HG03280 (cell line): ENCODE measurements around the gene ZFP91.
A peak's percentile ranks its signal among the peaks of the same experiment; 100 is the strongest.
"Not testable (repeated sequence)": the region's sequence is repeated elsewhere in the genome, so short reads cannot be mapped to it uniquely, and the experiment has no call there.

ENCODE experiments used
- ATAC-seq: cut with Tn5 transposase; IDR thresholded peaks from one replicate; pipeline ENCODE4 v1.9.1; 2021; ENCODE audit warnings: mild to moderate bottlenecking, moderate library complexity; ENCODE audit not compliant: unreplicated experiment

ZFP91 gene, protein sequence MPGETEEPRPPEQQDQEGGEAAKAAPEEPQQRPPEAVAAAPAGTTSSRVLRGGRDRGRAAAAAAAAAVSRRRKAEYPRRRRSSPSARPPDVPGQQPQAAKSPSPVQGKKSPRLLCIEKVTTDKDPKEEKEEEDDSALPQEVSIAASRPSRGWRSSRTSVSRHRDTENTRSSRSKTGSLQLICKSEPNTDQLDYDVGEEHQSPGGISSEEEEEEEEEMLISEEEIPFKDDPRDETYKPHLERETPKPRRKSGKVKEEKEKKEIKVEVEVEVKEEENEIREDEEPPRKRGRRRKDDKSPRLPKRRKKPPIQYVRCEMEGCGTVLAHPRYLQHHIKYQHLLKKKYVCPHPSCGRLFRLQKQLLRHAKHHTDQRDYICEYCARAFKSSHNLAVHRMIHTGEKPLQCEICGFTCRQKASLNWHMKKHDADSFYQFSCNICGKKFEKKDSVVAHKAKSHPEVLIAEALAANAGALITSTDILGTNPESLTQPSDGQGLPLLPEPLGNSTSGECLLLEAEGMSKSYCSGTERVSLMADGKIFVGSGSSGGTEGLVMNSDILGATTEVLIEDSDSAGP

GRCh38 chr11:58578635-58579191, at the start of gene ZFP91:
TSS of gene ZFP91 (plus strand) at chr11:58579063. CDS start at chr11:58579282, 219 bp downstream.
- ATAC-seq: peak; percentile 43

GRCh38 chr11:58530236-58530635, 48.6 kb upstream of the ZFP91 start:
- ATAC-seq: no peak

GRCh38 chr11:58531865-58532341, 47.0 kb upstream of the ZFP91 start:
- ATAC-seq: no peak

- ATAC-seq: no peak
Observed at GRCh38 chr11:58546841-58547240, 32.0 kb upstream of the ZFP91 start.

GRCh38 chr11:58549644-58550043, 29.2 kb upstream of the ZFP91 start:
- no peak for ATAC-seq

GRCh38 chr11:58560842-58561241, 18.0 kb upstream of the ZFP91 start:
- ATAC-seq: no peak

GRCh38 chr11:58561394-58562098, 17.3 kb upstream of the ZFP91 start:
- ATAC-seq: no peak

DNA sequence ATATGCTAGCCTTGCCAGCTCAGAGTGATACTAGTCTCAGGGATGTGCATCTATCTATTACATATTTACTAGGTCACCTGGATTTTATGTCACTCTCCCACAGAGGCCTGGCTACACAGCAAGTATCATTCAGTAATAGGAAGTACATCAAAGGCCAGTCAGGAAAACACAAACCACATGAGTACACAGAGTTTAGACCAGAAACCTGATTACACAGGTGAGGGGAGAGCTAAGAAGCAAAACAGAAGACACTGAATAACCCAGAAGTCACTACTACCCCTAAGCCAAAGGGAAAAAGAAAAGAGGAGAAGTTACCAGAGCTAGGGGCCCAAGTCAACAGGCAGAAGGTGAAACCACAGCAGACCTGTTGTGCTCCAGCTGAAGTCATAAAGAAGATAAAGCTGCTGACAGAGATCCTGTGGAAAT, 16.5 kb upstream of the ZFP91 start:
- ATAC-seq: no peak

DNA sequence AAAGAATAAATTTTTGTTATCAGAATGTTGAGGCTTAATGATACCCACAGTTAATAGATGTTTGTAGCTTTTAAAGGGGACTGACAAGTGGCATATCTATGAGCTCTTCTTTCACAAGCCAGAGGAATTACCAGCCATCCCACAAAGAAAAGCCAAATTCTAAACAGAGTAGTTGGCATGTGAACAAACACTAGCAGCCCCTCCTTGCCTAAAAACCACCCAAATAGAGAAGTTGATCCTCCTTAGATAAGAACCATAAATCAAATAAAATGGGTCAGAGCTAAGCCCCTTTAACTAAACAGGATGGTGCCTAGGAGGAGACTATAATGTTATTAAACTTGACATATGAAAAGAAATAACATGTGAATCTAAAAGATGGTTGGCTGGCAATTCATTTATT, 14.6 kb upstream of the ZFP91 start:
- ATAC-seq: no peak

DNA sequence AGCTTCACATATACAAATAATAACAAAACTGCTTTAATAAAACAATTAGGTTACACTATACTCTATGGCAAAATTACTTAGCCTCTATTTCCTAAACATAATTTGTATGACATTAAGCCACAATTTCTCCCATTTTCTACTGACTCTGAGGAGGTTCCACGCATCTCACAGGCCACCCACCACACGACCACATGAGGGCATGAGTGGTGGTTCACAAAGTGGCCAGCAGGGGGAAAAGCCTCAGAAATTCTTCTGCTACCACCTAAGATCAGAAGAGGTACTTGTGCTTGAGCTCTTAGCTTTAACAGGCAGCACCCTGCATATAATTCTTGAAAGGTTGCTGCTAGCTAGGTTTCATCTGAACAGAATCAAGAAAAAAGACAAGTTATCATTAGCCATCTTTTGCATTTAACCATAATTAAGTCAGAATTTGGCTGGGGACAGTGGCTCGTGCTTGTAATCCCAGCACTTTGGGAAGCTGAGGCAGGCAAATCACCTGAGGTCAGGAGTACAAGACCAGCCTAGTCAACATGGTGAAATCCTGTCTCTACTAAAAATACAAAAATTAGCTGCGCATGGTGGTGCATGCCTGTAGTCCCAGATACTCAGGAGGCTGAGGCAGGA, 10.9 kb upstream of the ZFP91 start:
- ATAC-seq: peak; percentile 91

DNA sequence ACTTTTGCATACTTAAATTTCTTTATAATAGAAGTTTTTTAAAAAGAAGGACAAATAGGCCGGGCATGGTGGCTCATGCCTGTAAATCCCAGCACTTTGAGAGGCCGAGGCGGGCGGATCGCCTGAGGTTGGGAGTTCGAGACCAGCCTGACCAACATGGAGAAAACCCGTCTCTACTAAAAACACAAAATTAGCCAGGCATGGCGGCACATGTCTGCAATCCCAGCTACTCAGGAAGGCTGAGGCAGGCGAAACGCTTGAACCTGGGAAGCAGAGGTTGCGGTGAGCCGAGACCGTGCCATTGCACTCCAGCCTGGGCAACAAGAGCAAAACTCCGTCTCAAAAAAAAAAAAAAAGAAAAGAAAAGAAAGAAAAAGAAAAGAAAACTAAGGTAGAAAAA, 6.0 kb upstream of the ZFP91 start:
- not testable (repeated sequence) for ATAC-seq

GRCh38 chr11:58573451-58574104, 5.3 kb upstream of the ZFP91 start:
- peak; percentile 15 for ATAC-seq

DNA sequence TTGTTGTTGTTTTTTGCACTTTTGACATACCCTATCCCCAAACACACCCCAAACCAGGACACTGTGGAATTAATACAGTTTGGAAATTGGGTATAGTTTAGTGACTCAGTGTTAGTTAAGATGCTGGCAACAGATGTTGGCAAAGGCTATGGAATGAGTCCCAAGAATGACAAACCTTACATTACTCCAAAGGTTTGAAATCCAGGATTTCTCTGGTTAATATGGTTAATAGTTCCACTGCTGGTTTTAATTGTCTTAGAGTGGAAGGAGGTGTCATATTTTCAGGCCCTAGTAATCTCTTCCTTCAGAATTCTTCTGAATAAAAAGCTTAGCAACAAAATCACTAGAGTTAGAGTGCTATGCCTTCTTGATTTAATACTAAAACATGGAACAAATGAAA, 4.0 kb upstream of the ZFP91 start:
- no peak for ATAC-seq

DNA sequence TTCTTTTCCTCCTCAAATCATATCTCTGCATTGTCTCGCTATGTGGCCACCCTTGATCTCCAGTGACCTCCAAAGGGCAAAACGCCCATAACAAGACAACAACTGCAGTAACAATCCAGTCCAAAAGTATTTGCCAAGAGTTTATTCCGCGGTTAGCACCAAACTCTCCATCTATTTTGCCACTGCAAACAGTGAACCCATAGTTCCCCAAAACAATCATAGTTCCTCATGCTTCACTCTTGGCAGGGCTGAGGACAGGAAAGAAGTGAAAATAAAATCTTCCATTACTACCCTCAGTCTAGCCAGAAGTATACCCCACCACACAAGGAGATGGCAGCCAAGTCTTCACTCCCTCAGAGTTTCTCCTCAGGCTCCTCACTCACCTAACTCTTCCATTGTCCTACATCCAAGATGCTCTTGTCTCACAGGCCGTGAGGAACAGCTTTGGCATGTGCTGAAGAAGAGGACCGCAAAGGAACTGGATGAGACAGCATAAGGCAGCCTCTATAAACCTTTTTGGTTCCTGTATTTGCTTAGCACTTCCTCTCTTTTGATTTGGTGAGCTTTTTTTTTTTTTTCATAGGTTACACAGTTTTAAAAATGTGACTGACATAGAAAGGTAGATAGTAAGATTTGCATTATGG, 3.4 kb upstream of the ZFP91 start, which contains the start of gene LPXN:
Gene LPXN, minus strand, starts transcription at position 480 of the 644 bp plus-strand sequence. Its CDS starts 84 bp downstream, at position 396.
- ATAC-seq: no peak

DNA sequence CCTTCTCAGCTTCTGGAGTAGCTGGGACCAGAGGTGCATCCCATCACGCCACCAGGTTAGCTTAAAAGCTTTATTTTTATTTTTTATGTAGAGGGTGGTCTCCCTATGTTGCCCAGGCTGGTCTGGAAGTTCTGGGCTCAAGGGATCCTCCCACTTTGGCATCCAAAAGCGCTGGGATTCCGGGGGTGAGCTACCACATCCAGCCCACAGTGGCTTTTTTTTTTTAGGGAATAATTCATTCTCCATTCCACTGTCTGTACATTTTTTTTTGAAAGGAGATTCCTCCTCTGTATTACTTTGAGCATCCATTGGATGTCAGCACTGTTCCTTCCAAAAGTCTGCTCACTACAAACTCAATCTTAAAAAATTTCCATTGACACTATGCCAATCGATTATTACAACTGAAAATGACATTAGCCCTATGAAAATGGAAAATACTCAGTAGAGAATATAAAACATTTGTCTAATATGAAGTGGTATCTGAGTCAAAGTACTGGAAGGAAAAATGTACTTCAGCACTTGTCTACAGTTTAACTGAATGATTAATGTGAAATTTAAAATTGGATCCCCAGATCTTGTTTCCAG, 1.9 kb upstream of the ZFP91 start:
- no peak for ATAC-seq

- ATAC-seq: peak; percentile 50
Observed at GRCh38 chr11:58577555-58578135, 1.2 kb upstream of the ZFP91 start.

DNA sequence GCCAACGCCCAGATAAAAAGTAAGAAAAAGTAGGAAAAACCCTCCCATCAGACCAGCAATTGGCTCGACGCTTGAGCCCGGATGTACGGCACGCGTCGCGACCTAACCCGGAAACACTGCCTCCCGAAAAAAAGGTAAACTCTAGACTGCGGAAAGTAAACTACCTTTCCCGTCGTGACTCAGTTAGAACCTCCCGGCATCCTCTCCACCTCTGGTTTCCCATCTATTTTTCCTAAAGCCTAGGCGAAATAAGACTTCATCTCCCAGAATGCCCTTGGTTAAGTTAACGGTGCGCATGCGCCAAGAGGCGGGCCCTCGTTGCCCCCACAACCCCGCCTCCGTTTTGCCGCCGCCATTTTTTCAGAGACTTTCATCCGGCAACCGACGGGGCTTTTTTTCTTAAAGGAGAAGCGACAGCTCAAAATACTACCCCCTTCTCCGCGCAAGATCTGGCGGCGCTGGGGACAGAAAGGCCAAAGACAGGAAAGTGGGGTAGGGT, 678 bp upstream of the ZFP91 start:
- no peak for ATAC-seq

DNA sequence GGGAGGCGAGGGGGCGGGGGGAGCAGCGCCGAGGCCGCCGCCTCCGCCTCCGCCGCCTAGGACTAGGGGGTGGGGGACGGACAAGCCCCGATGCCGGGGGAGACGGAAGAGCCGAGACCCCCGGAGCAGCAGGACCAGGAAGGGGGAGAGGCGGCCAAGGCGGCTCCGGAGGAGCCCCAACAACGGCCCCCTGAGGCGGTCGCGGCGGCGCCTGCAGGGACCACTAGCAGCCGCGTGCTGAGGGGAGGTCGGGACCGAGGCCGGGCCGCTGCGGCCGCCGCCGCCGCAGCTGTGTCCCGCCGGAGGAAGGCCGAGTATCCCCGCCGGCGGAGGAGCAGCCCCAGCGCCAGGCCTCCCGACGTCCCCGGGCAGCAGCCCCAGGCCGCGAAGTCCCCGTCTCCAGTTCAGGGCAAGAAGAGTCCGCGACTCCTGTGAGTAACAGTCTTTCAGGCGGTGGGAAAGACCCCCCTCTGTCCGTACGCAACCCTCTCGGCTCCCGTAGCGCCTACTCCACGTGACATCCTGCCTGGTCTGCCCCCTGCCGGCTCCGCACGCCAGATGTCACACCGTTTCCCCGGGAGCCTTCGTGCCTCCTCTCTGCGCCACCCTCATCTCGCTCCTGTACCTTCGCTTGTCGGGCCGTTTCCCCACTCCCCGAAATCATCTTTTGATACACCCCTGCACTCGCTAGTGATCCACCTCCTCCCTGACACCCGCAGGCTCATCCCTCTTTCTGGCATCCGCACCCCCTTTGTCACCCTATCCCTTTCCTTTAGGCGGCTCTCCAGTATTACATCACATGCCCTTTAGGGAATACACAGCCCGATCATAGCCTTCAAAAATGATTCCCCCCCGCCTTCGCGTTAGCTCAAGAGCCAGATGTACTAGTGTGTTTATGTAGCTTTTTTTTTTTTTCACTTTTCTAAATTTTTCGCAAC, 598 bp downstream of the ZFP91 start:
- peak; percentile 41 for ATAC-seq
